Parathyroid adenoma (tissue), 2 donors: ENCODE measurements around the gene TSLP.

Source experiments
- H2AFZ ChIP-seq: fragments of 300-600 bp; sonication (generic); one replicate; pipeline ENCODE4 v1.7.0; 2017; ENCODE audit warnings: antibody characterized with exemption, mild to moderate bottlenecking
- H3K27ac ChIP-seq: fragments of 300-600 bp; sonication (generic); one replicate; pipeline ENCODE4 v1.7.0; 2017
- H3K27me3 ChIP-seq: fragments of 300-600 bp; sonication (generic); one replicate; pipeline ENCODE4 v1.7.0; 2017; ENCODE audit warnings: low read length; ENCODE audit not compliant: control insufficient read depth, insufficient read depth
- H3K36me3 ChIP-seq: fragments of 300-600 bp; sonication (generic); one replicate; pipeline ENCODE4 v1.7.0; 2017; ENCODE audit warnings: low read length; ENCODE audit not compliant: control insufficient read depth, insufficient read depth
- H3K4me1 ChIP-seq: fragments of 300-600 bp; sonication (generic); one replicate; pipeline ENCODE4 v1.7.0; 2017; ENCODE audit warnings: control low read depth
- H3K4me2 ChIP-seq: fragments of 300-600 bp; sonication (generic); one replicate; pipeline ENCODE4 v1.7.0; 2017; ENCODE audit warnings: low read length
- H3K4me3 ChIP-seq: fragments of 300-600 bp; sonication (generic); one replicate; pipeline ENCODE4 v1.7.0; 2017; ENCODE audit warnings: low read depth, low read length
- H3K79me2 ChIP-seq: fragments of 300-600 bp; sonication (generic); one replicate; pipeline ENCODE4 v1.7.0; 2017; ENCODE audit warnings: control low read depth
- H3K9ac ChIP-seq: fragments of 300-600 bp; sonication (generic); one replicate; pipeline ENCODE4 v1.7.0; 2017; ENCODE audit warnings: mild to moderate bottlenecking
- H3K9me3 ChIP-seq: fragments of 300-600 bp; sonication (generic); one replicate; pipeline ENCODE4 v1.7.0; 2017; ENCODE audit warnings: low read length; ENCODE audit not compliant: control insufficient read depth
- CTCF ChIP-seq: fragments of 300-600 bp; sonication (generic); IDR thresholded peaks from one replicate; pipeline ENCODE4 v1.7.0; 2017; ENCODE audit warnings: antibody characterized with exemption, mild to moderate bottlenecking
- donor health status: primary hyperparathyroidism.

TSLP gene

GRCh38 chr5:111092062-111092853 is 20.7 kb downstream of the TSLP start, which contains the start of gene WDR36:
Gene WDR36, plus strand, starts transcription at chr5:111092348. Its CDS starts 109 bp downstream, at chr5:111092457.
- Histone ChIP-seq H3K4me1 (peaks cover 6% of the 10 kb centered on the region), H3K4me3 (peak within 1 kb of the TSS; percentile 75), H3K36me3 (no peaks in the 10 kb centered on the region), H3K9me3 (no peaks in the 10 kb centered on the region), H3K27me3 (no peaks in the 10 kb centered on the region), H3K4me2 (peak within 1 kb of the TSS; percentile 78), H3K9ac (no peak within 1 kb of the TSS), H2AFZ (peak within 1 kb of the TSS; percentile 85), H3K79me2 (peaks cover 8% of the 10 kb centered on the region), H3K27ac (peak within 1 kb of the TSS; percentile 36)
- no peak for TF ChIP-seq CTCF

DNA sequence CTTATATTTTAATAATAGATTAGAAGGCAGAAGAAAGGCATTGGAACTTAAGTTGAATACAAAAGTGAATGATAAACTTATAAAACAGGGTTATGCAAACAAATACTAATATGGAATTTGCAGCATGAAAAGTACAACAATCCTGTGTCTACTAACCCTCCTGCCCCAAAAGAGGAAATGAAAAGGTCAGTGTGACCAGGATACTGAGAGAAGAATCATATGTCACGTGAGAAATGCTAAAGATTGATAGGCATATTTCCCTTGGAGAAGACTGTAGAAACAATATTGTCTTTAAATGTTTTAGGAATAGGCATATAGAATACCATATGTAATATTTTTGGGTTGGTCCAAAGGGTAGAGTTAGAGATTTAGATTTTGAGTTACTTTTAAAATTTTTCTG is 24.5 kb downstream of the TSLP start:
- H3K9ac ChIP-seq = no peak overlapping the region
- no peak for TF ChIP-seq CTCF

DNA sequence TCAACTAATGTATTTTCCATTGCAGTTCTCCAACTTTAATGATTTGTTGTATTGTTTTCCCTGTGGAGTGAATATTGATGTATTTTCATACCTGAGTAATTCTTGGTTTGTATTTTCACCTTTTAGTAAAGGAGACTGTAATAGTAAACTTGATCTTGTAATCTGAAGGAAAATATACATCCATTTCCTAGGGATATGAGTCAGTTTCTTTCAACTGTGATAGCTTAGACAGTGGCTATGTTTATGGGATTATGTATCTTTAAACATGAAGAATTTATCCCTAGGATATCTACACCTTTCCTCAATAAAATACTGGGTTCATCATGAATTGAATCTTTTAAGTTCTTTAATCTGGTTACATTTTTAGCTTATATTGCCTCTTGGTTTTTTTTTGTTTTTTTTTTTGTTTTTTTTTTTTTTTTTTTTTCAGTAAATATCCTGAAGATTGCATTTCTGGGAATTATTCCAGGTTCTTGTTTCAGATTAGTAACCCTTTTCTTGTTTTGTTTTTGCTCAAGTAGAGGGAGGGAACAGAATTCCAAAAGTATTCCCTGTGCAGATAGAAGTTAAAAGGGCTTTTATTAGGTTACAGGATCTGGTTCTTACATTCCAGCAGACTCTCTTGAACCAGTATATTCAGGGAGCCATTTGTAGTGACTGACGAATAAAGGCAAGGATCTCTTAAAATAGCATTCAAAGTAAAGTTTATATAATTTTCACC is 27.7 kb downstream of the TSLP start:
- Histone ChIP-seq H2AFZ (no peak overlapping the region), H3K9me3 (no peaks in the 10 kb centered on the region), H3K27me3 (no peaks in the 10 kb centered on the region), H3K36me3 (no peaks in the 10 kb centered on the region), H3K27ac (no peak overlapping the region), H3K79me2 (no peaks in the 10 kb centered on the region), H3K4me2 (no peak overlapping the region), H3K4me3 (no peak overlapping the region), H3K4me1 (no peaks in the 10 kb centered on the region), H3K9ac (no peak overlapping the region)
- no peak for TF ChIP-seq CTCF

More for the DNA sequence above, 24.5 kb downstream of the TSLP start:
- no peak overlapping the region for H2AFZ ChIP-seq
- no peak overlapping the region for H3K4me2 ChIP-seq
- peaks cover 8% of the 10 kb centered on the region for H3K79me2 ChIP-seq
- no peak overlapping the region for H3K4me3 ChIP-seq
- H3K4me1 ChIP-seq = peaks cover 6% of the 10 kb centered on the region
- no peaks in the 10 kb centered on the region for H3K36me3 ChIP-seq
- H3K27ac ChIP-seq = no peak overlapping the region
- no peaks in the 10 kb centered on the region for H3K9me3 ChIP-seq
- H3K27me3 ChIP-seq = no peaks in the 10 kb centered on the region

DNA sequence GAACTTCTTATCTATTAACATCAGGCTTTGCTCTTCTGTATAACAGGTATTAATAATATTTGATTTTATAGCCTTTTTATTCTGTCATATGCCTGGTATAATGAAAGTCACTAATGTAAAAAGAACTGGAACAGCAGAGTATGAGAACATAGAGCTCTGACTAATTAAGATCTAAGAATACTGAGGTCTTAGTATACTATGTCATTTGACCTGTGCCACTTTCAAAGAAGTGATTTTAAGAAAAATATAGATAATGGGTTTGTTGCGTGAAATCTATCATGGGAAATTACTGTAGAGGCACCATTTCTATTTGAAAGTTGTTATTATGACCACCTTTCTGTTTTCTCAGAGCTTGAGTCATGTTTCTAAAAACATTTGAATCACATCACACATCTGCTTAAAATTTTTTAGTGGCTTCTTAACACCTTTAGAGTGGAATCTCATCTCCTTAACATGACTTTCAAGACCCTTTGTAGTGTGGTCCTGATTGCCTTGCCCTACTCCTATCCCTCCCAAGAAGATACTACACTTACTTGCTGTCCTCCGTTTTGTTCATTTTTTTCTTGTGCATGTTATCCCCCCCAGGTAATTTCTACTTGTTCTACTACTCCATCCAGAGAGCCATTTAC is 34.9 kb downstream of the TSLP start:
- Histone ChIP-seq H3K4me1 (no peaks in the 10 kb centered on the region), H3K4me3 (no peak overlapping the region), H3K27ac (no peak overlapping the region), H3K4me2 (no peak overlapping the region), H3K9me3 (no peaks in the 10 kb centered on the region), H3K9ac (no peak overlapping the region), H3K79me2 (no peaks in the 10 kb centered on the region), H3K36me3 (no peaks in the 10 kb centered on the region), H3K27me3 (no peaks in the 10 kb centered on the region), H2AFZ (no peak overlapping the region)
- no peak for TF ChIP-seq CTCF
